Measurements from ENCODE around the gene LONP2.

Gene LONP2

GRCh38 chr16:48244080-48244862 lies at the start of gene LONP2:
Gene LONP2 (plus strand): TSS chr16:48244300. CDS start chr16:48244389, 89 bp downstream.
- in situ Hi-C loops (cut with MboI; ENCODE audit: low sequenced_read_pairs): loop anchor here (25.0 kb wide), 1 partner anchor 393 kb away; no protein-coding TSS in a partner anchor

- in situ Hi-C loops (cut with MboI; ENCODE audit: low sequenced_read_pairs): no loop called here
Measured at GRCh38 chr16:48194828-48195556, 49.1 kb upstream of the LONP2 start.

- in situ Hi-C loops (cut with MboI; ENCODE audit: low sequenced_read_pairs): no loop called here
Measured at GRCh38 chr16:48197294-48197693, 46.8 kb upstream of the LONP2 start.

- in situ Hi-C loops (cut with MboI; ENCODE audit: low sequenced_read_pairs): no loop called here
Measured at GRCh38 chr16:48201515-48202201, 42.4 kb upstream of the LONP2 start.

GRCh38 chr16:48203974-48204824 lies 39.9 kb upstream of the LONP2 start:
- in situ Hi-C loops (cut with MboI; ENCODE audit: low sequenced_read_pairs): no loop called here

GRCh38 chr16:48204825-48205151 lies 39.3 kb upstream of the LONP2 start:
- in situ Hi-C loops (cut with MboI; ENCODE audit: low sequenced_read_pairs): no loop called here

GRCh38 chr16:48206594-48207242 lies 37.4 kb upstream of the LONP2 start:
- in situ Hi-C loops (cut with MboI; ENCODE audit: low sequenced_read_pairs): no loop called here

- in situ Hi-C loops (cut with MboI; ENCODE audit: low sequenced_read_pairs): no loop called here
Measured at GRCh38 chr16:48210747-48211146, 33.4 kb upstream of the LONP2 start.

- in situ Hi-C loops (cut with MboI; ENCODE audit: low sequenced_read_pairs): no loop called here
Measured at GRCh38 chr16:48212033-48212432, 32.1 kb upstream of the LONP2 start.

- in situ Hi-C loops (cut with MboI; ENCODE audit: low sequenced_read_pairs): no loop called here
Measured at GRCh38 chr16:48215738-48216137, 28.4 kb upstream of the LONP2 start.

- in situ Hi-C loops (cut with MboI; ENCODE audit: low sequenced_read_pairs): no loop called here
Measured at GRCh38 chr16:48217708-48218107, 26.4 kb upstream of the LONP2 start.

GRCh38 chr16:48218473-48218872 lies 25.6 kb upstream of the LONP2 start:
- in situ Hi-C loops (cut with MboI; ENCODE audit: low sequenced_read_pairs): no loop called here

GRCh38 chr16:48220891-48221290 lies 23.2 kb upstream of the LONP2 start:
- in situ Hi-C loops (cut with MboI; ENCODE audit: low sequenced_read_pairs): no loop called here

- in situ Hi-C loops (cut with MboI; ENCODE audit: low sequenced_read_pairs): no loop called here
Measured at GRCh38 chr16:48223490-48223889, 20.6 kb upstream of the LONP2 start.

- in situ Hi-C loops (cut with MboI; ENCODE audit: low sequenced_read_pairs): loop anchor here (25.0 kb wide), 1 partner anchor 412 kb away; no protein-coding TSS in a partner anchor
Measured at GRCh38 chr16:48225456-48225855, 18.6 kb upstream of the LONP2 start.

- in situ Hi-C loops (cut with MboI; ENCODE audit: low sequenced_read_pairs): loop anchor here (25.0 kb wide), 1 partner anchor 405 kb away; no protein-coding TSS in a partner anchor
Measured at GRCh38 chr16:48231727-48232492, 12.2 kb upstream of the LONP2 start.

GRCh38 chr16:48232493-48233040 lies 11.5 kb upstream of the LONP2 start:
- in situ Hi-C loops (cut with MboI; ENCODE audit: low sequenced_read_pairs): loop anchor here (25.0 kb wide), 1 partner anchor 405 kb away; no protein-coding TSS in a partner anchor

GRCh38 chr16:48234630-48235029 lies 9.5 kb upstream of the LONP2 start:
- in situ Hi-C loops (cut with MboI; ENCODE audit: low sequenced_read_pairs): loop anchor here (25.0 kb wide), 1 partner anchor 403 kb away; no protein-coding TSS in a partner anchor

GRCh38 chr16:48235058-48235555 lies 9.0 kb upstream of the LONP2 start:
- in situ Hi-C loops (cut with MboI; ENCODE audit: low sequenced_read_pairs): loop anchor here (25.0 kb wide), 1 partner anchor 402 kb away; no protein-coding TSS in a partner anchor

Measured in HL-60/S4 treated with phorbol 12-myristate 13-acetate at 8.2 ng/mL for 4 days and 3 days (cell line).